Ramos (cell line): ENCODE measurements around the gene DTX4.

Experiments
- in situ Hi-C: fragments of 300-500 bp; cut with MboI; formaldehyde crosslinking; loops from one replicate; pipeline ENCODE4 v1.14.3; 2022; ENCODE audit warnings: low sequenced_read_pairs; ENCODE audit not compliant: unreplicated experiment

The DTX4 gene

GRCh38 chr11:59214141-59214893 lies 42.4 kb downstream of the DTX4 start:
- in situ Hi-C loops = no loop called here

- in situ Hi-C loops = no loop called here
Measured at GRCh38 chr11:59216641-59217564, 45.0 kb downstream of the DTX4 start.

- in situ Hi-C loops = no loop called here
Measured at GRCh38 chr11:59218319-59218718, 46.4 kb downstream of the DTX4 start.

GRCh38 chr11:59218893-59219292 lies 47.0 kb downstream of the DTX4 start:
- in situ Hi-C loops = no loop called here

- in situ Hi-C loops = no loop called here
Measured at GRCh38 chr11:59219836-59220235, 47.9 kb downstream of the DTX4 start.

GRCh38 chr11:59221441-59221840 lies 49.5 kb downstream of the DTX4 start:
- in situ Hi-C loops = no loop called here

- in situ Hi-C loops = no loop called here
Measured at GRCh38 chr11:59222464-59223060, 50.6 kb downstream of the DTX4 start.

- in situ Hi-C loops = no loop called here
Measured at GRCh38 chr11:59223177-59223576, 51.2 kb downstream of the DTX4 start.

- in situ Hi-C loops = no loop called here
Measured at GRCh38 chr11:59223611-59224010, 51.7 kb downstream of the DTX4 start.

- in situ Hi-C loops = no loop called here
Measured at GRCh38 chr11:59224351-59224928, 52.5 kb downstream of the DTX4 start.

GRCh38 chr11:59225017-59225416 lies 53.1 kb downstream of the DTX4 start:
- in situ Hi-C loops = no loop called here

- in situ Hi-C loops = no loop called here
Measured at GRCh38 chr11:59226396-59226795, 54.5 kb downstream of the DTX4 start.

GRCh38 chr11:59240322-59240721 lies 68.4 kb downstream of the DTX4 start:
- in situ Hi-C loops = no loop called here

GRCh38 chr11:59243633-59244032 lies 71.7 kb downstream of the DTX4 start:
- in situ Hi-C loops = no loop called here

GRCh38 chr11:59247531-59248227 lies 75.7 kb downstream of the DTX4 start:
- in situ Hi-C loops = no loop called here

- in situ Hi-C loops = no loop called here
Measured at GRCh38 chr11:59249535-59249934, 77.6 kb downstream of the DTX4 start.

GRCh38 chr11:59253001-59253400 lies 81.1 kb downstream of the DTX4 start:
- in situ Hi-C loops = no loop called here

GRCh38 chr11:59254286-59254685 lies 82.4 kb downstream of the DTX4 start:
- in situ Hi-C loops = no loop called here

GRCh38 chr11:59255281-59255680 lies 83.3 kb downstream of the DTX4 start:
- in situ Hi-C loops = no loop called here
